NCI-H1930 (cell line): ENCODE data around the gene SMYD3.

Experiments
- DNase-seq, 2 experiments: peaks; one replicate each; lab custom pipeline; 2025; lab: John Stamatoyannopoulos, UW

Gene SMYD3

DNA sequence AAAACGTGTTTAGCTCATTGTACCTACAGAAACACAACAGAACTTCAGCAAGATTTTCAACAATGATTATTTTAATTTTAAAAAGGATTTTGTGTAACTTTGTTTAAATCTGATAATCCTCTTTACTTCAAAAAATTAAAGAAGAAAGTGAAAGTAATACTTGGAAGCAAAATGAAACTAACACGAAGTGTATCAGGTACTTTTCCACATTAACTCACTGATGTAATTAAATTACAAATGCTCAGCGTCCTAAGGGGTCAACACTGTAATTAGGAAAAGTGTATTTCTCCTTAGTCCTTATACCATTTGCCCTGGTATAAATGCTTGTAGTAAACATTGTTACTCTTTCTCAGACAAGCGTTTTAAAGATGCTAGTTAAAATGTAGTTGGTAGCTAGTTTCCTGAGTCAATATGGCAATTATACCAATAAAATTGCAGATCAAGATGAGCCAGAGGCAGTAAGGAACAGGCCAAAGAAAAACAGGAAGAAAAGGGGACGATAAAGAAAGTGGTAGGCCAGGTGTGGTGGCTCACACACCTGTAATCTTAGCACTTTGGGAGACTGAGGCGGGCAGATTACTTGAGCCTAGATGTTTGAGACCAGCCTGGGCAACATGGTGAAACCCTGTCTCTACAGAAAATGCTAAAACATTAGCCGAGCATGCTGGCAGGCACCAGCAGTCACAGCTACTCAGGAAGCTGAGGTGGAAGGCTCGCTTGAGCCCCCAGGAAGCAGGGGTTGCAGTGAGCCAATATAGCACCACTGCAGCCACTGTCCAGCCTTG lies 553.0 kb downstream of the SMYD3 start:
- no peak for DNase-seq

DNA sequence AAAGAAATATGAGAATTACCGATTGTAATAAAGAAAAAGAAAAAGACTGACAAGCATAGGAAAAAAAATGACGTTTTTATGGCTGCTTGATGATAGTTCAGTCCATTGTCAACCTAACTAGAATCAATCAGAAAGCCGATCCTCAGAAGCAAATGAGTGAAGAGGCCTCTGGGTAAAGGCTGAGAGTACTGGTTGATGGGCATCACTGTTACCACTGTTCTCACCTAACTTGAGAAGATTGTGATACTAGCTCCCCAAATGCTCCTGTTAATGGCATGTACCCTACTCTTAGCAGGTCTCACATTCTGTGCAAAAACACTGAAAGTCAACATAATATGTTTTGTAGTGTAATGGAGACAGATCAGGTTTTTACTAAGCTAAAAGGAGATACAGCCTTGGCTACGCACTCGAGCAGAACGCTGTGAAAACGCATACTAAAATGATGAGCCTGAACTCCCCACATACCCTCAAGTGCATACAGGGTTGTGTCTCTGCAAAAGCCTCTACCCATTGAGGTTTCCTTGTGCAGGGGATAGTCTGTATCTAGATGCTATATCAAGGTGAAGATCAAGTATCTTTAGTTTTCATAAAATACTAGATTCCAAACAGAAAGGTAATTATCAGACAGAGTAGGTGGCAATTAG lies 554.6 kb downstream of the SMYD3 start:
- DNase-seq = no peak

DNA sequence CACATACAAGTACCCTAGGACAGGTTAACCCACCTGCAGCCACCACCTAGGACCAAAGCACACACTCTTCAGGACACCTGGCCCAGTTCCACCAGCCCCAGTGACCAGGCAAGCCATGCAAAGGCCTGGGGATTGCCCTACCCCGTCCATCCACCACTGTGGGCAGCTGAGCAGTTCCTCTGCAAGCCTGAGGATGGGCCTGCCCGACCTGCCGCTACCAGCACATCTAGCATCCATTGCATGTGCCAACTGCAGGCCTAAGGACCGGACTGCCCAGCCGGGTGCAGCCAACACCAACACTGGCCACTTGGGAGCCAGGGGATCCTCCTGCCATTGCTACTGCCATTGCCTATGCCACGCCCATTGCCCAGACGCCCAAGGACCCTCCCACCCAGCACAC lies 558.3 kb downstream of the SMYD3 start:
- DNase-seq = no peak

DNA sequence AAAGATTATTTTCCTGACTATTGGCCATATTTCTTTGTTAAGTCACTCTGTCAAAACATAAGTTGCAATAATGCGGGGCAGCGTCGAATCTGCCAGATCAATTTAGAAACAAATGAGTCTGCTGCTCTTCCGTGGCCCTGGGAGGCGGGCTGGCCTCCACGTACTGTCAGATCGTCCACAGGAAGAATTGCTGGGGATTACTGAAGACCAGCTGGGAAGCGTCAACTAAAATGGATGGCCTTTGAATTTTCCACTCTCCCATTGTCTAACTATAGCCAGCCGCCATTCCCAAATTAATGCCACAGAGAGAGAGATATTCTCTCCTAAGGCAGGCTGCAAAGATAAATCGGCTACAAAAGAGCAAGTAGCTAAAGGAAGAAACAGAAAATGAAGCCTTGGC lies 560.2 kb downstream of the SMYD3 start:
- DNase-seq = no peak

DNA sequence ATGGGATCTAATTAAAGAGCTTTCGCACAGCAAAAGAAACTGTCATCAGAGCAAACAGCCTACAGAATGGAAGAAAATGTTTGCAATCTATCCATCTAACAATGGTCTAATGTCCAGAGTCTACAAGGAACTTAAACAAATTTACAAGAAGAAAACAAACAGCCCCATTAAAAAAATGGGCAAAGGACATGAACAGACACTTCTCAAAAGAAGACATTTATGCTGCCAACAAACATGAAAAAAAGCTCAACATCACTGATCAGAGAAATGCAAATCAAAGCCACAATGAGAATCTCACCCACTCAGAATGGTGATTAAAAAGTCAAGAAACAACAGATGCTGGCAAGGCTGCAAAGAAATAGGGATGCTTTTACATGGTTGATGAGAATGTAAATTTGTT lies 561.9 kb downstream of the SMYD3 start:
- DNase-seq = peak in 1 of 2 experiments; percentile 12

DNA sequence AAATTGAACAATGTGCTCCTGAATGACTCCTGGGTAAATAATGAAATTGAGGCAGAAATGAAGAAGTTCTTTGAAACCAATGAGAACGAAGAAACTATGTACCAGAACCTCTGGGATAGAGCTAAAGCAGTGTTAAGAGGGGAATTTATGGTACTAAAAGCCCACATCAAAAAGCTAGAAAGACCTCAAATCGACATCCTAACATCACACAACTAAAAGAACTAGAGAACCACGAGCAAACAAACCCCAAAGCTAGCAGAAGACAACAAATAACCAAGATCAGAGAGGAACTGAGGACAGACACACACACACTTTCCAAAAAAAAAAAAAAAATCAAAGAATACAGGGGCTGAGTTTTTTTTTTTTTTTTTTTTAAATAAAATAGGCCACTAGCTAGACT lies 564.2 kb downstream of the SMYD3 start:
- DNase-seq = no peak

DNA sequence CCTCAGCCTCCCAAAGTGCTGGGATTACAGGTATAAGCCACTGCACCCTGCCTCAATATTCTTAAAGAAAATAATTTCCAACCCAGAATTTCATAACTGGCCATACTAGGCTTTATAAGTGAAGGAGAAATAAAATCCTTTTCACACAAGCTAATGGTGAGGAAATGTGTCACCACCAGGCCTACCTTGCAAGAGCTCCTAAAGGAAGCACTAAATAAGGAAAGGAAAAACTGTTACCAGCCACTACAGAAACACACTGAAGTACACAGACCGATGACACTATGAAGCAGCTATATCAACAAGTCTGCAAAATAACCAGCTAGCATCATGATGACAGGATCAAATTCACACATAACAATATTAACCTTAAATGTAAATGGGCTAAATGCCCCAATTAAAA lies 565.3 kb downstream of the SMYD3 start:
- peak in 1 of 2 experiments; percentile 11 for DNase-seq

DNA sequence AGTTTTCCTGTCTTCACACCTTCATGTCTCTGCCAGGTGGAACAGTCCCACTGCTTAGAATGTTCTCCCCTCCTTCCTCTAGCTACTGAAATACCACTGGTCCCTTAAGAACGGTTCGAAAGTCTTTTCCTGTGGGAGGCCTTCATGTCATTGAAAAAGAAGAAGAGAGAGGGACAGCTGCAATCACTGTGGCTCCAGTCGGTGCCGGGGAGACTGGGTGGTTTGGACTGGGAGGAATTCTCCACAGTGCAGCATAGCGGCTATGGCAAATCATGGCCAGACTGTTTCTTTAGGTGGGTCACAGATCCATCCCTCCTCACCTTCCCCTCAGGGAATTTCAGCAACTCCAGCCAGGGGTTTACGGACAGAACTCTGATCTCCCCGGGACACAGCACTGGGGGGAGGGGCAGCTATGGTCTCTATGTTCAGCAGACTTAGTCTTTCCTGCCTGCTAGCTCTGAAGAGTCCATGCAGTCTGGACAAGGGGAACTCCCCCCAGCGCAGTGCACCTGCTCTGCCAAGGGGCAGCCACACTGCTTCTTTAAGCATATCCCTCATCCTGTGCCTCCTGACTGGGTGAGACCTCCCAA lies 567.2 kb downstream of the SMYD3 start:
- no peak for DNase-seq

DNA sequence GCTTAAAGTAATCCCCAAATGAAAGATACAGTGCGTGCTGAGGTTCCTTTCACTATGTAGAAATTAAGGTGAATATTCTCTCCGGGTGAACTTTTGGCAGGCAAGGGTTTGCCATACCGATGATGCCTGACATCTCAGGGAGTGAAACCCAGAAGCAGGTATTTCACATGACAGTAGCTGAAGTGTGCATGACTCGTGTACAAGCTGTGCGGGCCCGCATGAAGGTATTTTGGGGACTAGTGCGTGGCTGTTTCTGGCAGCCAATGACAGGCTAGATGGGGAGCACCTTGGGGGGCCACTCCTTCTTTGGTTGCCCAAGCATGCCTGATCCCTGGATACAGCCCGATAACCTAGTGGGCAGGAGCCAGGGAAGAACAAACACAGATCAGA lies 569.0 kb downstream of the SMYD3 start:
- DNase-seq = no peak

DNA sequence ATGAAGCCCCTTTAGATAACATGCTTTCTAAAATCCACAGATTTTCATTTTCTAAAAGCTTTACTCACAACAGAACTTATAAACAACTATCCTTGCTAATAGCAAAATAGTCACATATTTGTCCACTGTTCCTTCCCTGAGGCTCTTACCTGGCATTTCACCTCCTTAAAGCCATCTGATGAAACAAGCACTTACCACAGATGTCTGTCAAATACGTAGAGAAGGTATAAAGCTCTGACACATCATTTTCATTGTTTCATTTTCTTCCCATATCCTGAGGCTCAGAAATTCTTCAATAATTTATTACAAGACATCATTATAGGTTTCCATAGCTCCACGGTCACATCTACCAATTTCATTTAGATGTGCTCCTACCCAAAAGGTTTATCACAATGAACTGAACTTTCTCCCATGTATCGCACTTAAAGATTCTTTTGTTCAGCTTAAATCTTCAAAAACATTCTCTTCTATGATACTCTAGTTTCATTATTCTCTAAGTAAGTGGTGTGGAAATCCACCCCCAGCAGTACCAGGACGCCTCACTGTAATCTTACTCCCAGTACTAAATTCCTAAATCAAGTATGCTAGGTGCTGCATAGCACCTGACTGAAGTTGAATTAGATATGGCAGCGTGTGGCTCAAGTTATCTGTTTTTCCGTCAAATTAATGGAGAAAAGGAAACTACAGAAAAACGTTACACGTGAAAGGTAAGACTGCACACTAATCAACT lies 569.6 kb downstream of the SMYD3 start:
- DNase-seq = no peak

DNA sequence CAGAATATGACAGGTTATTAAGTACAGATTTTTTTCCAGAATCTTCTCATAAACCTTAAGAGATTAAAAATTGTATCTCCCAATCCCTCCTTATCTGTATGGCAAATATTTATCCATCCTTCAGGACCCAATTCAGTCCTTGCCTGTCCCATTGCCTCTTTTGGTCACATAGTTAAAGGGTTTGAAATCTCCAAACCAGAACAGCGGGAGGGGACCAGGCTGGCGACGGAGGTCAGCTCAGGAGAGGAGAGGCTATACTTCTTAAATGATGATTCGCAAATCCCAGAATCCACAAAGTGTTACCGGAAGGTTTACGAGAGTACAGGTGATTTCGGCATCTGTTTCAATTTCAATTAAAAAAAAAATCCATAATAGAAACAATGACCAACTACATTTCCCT lies 572.7 kb downstream of the SMYD3 start:
- no peak for DNase-seq

DNA sequence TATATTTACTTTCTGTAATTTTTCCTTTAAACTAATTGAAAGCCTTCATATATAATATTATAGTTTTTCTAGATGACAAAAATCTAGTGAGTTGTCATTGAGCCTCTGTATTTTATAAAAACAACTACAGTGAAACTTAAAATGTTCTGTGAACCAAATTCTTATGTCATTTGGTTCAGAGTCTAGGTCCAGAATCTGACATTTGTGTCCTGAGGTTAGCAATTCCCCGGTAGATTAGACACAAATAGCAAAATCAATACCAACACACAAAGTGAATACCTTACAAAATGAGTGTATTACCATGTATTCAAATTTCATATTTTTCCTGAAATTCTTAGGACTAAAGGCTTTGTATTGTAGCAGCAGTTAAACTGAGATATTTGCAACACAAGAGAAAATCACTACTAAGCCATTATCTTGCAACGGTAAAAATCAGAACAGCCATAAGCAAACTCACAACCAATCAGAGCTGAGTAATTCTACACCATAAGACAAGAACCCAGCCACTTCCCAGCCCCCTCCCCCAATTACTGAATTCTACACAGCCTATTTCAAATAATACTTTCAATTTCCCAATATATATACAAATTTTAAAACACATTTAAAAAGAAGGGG lies 573.5 kb downstream of the SMYD3 start:
- DNase-seq = no peak

DNA sequence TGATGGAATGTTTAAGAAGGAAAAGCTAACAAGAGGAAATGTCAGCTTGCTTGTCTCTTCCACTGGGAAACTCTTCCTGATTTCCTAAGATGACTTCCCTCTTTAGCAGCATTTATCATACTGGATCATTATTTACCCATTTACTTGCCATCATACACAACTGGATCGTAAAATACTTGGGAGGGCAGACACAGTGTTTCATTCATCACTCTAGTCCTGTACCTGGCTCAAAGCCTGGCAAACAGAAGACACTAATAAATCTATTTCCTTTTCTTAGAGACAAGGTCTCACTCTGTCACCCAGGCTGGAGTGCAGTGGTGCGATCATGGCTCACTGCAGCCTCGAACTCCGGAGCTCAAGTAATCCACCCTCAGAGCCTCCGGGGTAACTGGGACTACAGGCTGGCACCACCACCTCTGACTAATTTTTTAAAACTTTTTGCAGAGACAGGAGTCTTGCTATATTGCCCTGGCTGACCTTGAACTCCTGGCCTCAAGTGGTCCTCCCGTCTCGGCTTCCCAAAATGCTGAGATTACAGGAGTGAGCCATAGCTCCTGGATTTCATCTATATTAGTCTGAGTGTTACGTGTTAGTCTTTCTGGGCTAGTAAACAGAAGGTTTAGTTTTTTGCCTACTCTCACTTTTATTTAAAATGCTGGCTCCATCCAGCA lies 574.6 kb downstream of the SMYD3 start:
- no peak for DNase-seq

DNA sequence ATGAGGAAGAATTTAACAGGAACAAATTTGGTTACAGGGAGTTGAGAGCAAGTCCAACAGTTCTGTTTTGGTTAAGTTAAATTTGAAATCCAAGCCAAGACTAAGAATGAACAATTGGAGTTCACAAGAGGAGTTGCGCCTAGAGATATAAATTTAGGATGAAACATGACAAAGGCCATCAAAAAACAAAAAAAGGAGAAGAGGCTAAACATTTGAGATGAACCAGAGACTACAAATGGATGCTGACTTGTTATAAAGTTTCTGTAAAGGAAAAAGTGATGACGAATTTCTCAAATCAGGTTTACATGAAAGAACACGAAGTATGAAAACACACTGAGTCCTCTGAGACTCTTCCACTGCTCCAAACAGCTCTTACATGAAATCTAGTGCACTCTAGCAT lies 575.6 kb downstream of the SMYD3 start:
- DNase-seq = no peak

DNA sequence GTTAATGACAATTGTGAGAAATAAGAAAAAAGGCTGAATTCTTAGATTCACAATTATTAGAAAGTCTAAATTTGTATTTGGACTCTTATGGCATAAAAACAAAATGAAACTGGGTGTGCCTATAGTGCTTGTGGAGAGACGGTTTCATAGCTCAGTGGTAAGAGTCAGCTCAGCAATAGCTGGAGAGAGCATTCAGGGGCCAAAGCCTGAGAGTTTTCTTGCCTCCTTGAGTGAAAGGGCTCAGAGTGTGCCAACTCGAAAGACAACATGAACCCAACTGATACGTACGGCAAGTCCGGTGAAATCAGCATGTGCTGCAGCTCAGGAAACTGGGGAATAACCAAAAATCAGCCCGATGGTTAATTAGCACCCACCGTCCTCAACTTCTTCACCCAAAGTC lies 577.9 kb downstream of the SMYD3 start:
- no peak for DNase-seq

DNA sequence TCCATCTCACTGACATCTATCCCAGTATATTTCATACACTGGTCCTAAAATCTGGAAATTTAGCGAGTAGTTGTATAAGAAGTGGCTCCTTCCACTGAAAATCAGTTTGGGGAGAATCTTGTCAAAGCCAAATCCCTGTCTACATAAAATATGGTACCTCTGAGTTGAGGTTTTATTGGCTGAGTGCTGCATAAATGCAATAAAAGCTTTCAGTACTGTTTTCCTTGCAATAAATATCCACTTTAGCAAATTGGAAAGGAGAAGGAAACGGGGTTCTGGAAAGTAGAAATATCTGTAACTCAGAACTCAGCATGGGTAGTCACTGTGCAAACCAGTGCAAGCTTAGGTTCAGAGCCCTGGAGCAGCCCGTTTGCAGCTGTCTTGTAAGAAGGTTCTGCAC lies 580.2 kb downstream of the SMYD3 start:
- no peak for DNase-seq

DNA sequence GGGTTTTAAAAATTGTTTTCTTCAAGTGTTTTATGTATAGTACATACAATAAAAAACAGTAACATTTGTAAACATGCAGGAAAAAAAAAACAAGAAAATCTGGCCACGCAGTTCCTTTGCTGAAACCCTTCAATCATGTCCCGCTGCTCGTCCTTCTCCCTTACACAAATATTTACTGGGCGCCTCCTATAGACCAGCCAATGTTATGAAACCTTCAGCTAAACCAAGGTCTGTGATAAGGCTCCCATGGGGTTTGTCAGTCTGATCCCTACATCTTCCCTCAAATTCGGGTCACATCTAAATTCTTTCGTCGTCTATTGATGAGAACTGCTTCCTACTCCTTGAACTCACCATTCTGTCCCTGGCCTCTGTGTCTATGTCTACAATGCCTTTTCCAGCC lies 583.9 kb downstream of the SMYD3 start:
- DNase-seq = peak in 1 of 2 experiments; percentile 10

DNA sequence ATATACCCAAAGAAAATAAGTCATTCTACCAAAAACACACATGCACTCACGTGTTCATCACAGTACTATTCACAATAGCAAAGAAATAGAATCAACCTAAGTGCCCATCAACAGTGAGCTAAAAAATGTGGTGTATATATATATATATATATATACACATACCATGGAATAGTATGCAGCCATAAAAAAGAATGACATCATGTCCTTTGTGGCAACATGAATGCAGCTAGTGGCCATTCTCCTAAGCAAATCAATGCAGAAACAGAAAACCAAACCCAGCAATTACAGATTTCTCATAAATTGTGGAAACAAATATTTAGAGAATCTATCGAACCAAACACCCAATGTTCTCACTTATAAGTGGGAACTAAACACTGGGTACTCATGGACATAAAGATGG lies 585.7 kb downstream of the SMYD3 start:
- no peak for DNase-seq

DNA sequence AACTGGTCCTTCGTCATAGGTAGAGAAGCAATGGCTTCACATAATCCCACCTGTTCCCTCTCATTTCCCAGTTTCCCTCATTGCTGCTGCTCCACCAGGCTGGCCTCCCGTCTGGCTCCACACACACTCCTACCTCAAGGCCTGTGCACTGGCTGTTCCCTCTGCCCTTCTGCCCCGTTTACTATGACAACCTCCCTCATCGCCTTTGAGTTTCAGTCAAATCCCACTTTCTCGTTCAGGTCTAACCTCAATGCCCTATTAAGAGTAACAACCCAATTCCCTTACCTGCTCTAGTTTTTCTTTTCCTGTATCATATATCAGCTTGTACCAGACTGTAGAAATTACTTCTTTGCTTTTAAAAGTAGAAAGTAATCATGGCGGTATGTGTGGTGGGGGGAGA lies 589.7 kb downstream of the SMYD3 start:
- DNase-seq = no peak

DNA sequence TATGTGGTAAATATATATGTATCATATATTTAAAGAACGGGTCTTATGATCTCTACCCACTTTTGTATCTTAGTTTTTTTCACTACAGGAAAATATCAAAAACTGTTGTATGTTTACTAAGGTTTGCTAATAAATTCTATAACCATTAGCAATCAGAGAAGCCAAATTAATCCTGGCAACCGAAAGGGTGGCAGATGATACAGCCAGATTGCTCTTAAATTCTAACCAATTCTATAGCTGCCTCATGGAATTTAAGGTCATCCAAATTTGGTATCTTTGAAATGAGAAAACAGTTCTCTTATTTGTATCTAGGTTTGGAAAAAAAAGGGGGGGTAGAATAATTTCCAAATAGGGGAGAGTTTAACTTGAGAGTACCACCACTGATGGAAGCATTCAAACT lies 591.2 kb downstream of the SMYD3 start:
- DNase-seq = no peak

DNA sequence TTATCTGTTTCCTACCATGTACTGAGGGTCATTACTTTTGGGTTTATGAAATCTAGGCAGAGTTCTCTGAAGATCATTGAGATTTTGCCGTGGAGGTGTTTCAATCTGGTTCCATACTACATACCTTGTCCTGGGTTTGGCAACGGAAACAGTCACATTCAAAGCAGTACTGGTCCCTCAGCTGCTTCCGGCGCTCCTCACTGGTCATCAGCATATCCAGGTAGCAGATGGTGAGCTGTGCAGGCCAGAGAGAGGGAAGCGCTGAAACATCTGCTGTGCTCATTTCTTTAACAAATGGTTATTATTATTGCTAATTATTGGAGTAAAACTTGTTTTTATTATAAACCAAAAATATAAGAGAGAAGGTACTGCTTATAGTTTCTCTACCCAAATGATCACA lies 591.7 kb downstream of the SMYD3 start:
- DNase-seq = no peak

DNA sequence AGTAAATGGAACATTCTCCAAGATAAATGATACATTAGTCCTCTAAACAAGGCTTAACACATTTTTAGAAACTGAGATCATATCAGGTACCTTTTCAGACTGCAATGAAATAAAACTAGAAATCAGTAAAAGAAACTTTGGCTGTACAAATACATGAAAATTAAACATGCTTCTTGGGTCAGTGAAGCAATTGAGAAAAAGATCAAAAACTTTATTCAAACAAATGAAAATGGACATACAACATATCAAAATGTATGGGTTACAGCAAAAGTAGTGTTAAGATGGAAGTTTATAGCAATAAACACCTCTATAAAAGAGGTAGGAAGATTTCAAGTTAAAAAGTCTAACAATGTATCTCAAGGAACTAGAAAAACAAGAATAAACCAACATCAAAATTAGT lies 598.5 kb downstream of the SMYD3 start:
- DNase-seq = no peak
